PC-3 (cell line): Measurements from ENCODE around the gene CRYL1.

Experiments used
- EZH2 ChIP-seq: fragments of 300-600 bp; sonication (generic); IDR thresholded peaks from one replicate; pipeline ENCODE4 v1.6.1; 2017; ENCODE audit warnings: antibody characterized with exemption, mild to moderate bottlenecking, low read length; ENCODE audit not compliant: unreplicated experiment
- EZH2phosphoT487 ChIP-seq: fragments of 300-600 bp; sonication (generic); IDR thresholded peaks from 2 replicates; pipeline ENCODE4 v1.6.1; 2018; ENCODE audit warnings: mild to moderate bottlenecking, antibody characterized with exemption, low read length, borderline replicate concordance
- TF ChIP-seq, protein P1 (sequence below): fragments of 300-600 bp; sonication (generic); conservative IDR thresholded peaks from 2 replicates; pipeline ENCODE4 v1.5.1; 2017; ENCODE audit warnings: antibody characterized with exemption, low read depth, mild to moderate bottlenecking, low read length

DNA sequence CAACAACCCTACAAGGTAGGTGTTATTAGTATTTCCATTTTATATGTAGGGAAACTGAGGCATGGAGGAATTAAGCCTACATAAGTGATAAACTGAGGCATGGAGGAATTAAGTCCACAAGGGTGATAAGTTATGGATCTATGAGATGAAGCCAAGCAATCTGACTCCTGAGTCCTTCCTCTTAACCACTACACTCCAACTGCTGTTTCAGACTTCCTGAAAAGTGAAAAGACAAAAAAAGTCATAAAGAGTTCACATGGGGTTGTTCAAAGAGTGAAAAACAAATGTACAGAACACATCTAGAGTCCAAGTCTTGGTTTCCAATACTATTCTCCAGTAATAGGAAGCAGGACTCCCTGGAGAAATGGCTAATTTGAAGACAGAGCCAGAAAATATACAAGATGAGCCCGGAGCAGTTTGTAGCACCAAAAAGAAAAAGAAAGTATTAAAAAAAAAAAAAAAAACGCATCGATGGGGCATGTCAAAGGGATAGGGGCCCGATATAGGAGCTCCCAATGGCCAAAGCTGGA is 12.1 kb downstream of the CRYL1 start:
- TF ChIP-seq, protein P1, sequence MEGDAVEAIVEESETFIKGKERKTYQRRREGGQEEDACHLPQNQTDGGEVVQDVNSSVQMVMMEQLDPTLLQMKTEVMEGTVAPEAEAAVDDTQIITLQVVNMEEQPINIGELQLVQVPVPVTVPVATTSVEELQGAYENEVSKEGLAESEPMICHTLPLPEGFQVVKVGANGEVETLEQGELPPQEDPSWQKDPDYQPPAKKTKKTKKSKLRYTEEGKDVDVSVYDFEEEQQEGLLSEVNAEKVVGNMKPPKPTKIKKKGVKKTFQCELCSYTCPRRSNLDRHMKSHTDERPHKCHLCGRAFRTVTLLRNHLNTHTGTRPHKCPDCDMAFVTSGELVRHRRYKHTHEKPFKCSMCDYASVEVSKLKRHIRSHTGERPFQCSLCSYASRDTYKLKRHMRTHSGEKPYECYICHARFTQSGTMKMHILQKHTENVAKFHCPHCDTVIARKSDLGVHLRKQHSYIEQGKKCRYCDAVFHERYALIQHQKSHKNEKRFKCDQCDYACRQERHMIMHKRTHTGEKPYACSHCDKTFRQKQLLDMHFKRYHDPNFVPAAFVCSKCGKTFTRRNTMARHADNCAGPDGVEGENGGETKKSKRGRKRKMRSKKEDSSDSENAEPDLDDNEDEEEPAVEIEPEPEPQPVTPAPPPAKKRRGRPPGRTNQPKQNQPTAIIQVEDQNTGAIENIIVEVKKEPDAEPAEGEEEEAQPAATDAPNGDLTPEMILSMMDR, result no peak
- TF ChIP-seq EZH2, result no peak
- TF ChIP-seq EZH2phosphoT487, result no peak
